Suppressor macrophage treated with lipopolysaccharide for 4 hours (primary cell): Measurements from ENCODE around the gene FREM2.

Experiments used
- DNase-seq: peaks from one replicate; pipeline ENCODE4 v3.0.0-alpha.2; 2020

The FREM2 gene

DNA sequence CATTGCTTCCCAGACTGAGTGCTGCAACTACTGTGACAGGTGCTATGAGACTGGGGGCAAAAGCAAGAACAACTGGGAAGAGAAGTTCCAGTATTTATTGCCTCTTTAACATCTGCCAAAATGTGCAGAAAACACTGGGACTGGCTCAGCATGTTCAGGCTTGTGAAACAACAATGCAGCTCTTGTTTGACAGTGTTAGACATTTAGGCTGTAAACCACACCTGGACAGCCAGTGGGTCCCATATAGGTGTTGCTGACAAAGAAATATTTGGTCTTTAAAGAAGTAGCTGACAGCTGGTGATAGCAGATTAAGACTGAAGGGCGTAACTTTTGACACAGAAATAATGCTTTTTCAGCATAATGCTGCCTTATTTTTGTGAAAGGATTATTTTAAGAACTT lies 215.7 kb downstream of the FREM2 start:
- DNase-seq, result no peak

GRCh38 chr13:38905081-38905480 lies 218.2 kb downstream of the FREM2 start:
- no peak for DNase-seq

DNA sequence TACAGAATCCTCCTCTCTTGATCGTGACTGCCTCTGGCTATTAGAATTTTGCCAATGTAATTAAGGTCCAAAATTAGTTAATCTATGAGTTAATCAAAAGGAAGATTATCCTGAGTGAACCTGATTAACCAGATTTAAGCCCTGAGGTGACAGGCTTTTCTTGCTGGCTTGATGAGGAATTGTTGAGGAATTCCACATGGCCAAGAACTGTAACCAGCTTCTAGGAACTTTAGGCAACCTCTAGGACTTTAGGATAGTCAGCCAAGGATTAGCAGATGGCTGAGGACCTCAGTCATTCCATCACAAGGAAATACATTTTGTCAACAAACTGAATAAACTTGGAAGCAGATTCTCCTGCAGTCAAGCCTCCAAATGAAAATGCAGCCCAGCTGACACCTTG lies 219.0 kb downstream of the FREM2 start:
- DNase-seq, result no peak

GRCh38 chr13:38908574-38908973 lies 221.7 kb downstream of the FREM2 start:
- DNase-seq, result no peak

- no peak for DNase-seq
These were observed 227.2 kb downstream of the FREM2 start for GRCh38 chr13:38914070-38914469.

- DNase-seq, result no peak
These were observed 234.2 kb downstream of the FREM2 start for GRCh38 chr13:38921081-38921480.

GRCh38 chr13:38922170-38922569 lies 235.3 kb downstream of the FREM2 start:
- DNase-seq, result no peak

DNA sequence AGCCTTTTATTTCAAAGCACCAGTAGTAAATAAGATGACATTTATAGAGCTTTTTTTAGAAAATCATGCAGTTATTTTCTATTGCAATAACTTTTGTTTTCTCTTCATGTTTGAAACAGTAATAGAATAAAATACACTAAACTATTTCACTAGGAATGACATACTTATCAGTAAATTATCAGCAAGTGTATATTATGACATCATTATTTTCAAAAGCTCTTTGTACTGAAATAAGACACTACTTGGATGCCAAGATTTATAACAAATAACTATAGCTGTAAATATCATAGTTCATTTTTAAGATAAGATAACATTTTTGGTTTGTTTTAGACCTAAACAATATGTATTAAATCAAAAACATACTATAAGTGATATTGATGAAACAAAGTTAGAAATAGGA lies 246.9 kb downstream of the FREM2 start:
- no peak for DNase-seq
